Colonic mucosa (tissue), 4 donors: ENCODE measurements around the gene TMEM101. TPM values are rescaled to one million over a fixed set of nuclear protein-coding genes. Genes with fewer than 3 reads are reported as not detected.
"Not testable (repeated sequence)": the region's sequence is repeated elsewhere in the genome, so short reads cannot be mapped to it uniquely, and the experiment has no call there.

Source experiments
- DNase-seq: peaks from one replicate; pipeline ENCODE4 v3.0.0-alpha.2; 2020
- H3K27ac ChIP-seq: fragments of 200-600 bp; one replicate; pipeline ENCODE4 v1.8.0; 2021
- H3K27me3 ChIP-seq: fragments of 200-600 bp; one replicate; pipeline ENCODE4 v1.8.0; 2021
- H3K36me3 ChIP-seq: fragments of 200-600 bp; one replicate; pipeline ENCODE4 v1.8.0; 2021
- H3K4me1 ChIP-seq: fragments of 200-600 bp; one replicate; pipeline ENCODE4 v1.8.0; 2021; ENCODE audit warnings: mild to moderate bottlenecking
- H3K4me3 ChIP-seq: fragments of 200-600 bp; one replicate; pipeline ENCODE4 v1.8.0; 2021
- H3K9ac ChIP-seq, 2 donors: one replicate each; pipeline ENCODE4 v1.7.0; 2013; ENCODE audit warnings: control low read depth in 2 of 2, low read depth in 2 of 2, low read length in 2 of 2
- H3K9me3 ChIP-seq: fragments of 200-600 bp; one replicate; pipeline ENCODE4 v1.8.0; 2021
- intact Hi-C: fragments of 100-400 bp; cut with DNase I; formaldehyde crosslinking; loops from one replicate; pipeline ENCODE4 v1.14.1; 2022
- total RNA-seq, 2 donors: library from RNA; stranded (reverse); fragmentation: NEBNext Ultra II Directional in 1 of 2; extraction: Animal tissue kit (Norgen Biotek cat#: 25700) in 1 of 2; gene quantifications; one replicate each; pipeline ENCODE4 v1.2.1, GENCODE V29; 2021
- TF ChIP-seq, protein P1 (sequence below): fragments of 200-600 bp; IDR thresholded peaks from one replicate; pipeline ENCODE4 v1.8.0; 2022; ENCODE audit warnings: antibody characterized with exemption, mild to moderate bottlenecking
- donor health status: healthy.
- donor health status: DM: no; HTN: no; CAD: no.
- donor health status: DM: no; HTN: no; CAD: no.

TMEM101 gene
- total RNA-seq, 2 donors from 2014 or later = 26.8 to 33.7 TPM

- no peak overlapping the region for H3K27ac ChIP-seq
- H3K4me1 ChIP-seq = no peaks in the 10 kb centered on the region
- H3K9ac ChIP-seq = no peak overlapping the region
- intact Hi-C loops = no loop called here
- H3K27me3 ChIP-seq = no peaks in the 10 kb centered on the region
- H3K4me3 ChIP-seq = no peak overlapping the region
- no peaks in the 10 kb centered on the region for H3K36me3 ChIP-seq
- H3K9me3 ChIP-seq = no peaks in the 10 kb centered on the region
- DNase-seq = no peak
- TF ChIP-seq, protein P1, sequence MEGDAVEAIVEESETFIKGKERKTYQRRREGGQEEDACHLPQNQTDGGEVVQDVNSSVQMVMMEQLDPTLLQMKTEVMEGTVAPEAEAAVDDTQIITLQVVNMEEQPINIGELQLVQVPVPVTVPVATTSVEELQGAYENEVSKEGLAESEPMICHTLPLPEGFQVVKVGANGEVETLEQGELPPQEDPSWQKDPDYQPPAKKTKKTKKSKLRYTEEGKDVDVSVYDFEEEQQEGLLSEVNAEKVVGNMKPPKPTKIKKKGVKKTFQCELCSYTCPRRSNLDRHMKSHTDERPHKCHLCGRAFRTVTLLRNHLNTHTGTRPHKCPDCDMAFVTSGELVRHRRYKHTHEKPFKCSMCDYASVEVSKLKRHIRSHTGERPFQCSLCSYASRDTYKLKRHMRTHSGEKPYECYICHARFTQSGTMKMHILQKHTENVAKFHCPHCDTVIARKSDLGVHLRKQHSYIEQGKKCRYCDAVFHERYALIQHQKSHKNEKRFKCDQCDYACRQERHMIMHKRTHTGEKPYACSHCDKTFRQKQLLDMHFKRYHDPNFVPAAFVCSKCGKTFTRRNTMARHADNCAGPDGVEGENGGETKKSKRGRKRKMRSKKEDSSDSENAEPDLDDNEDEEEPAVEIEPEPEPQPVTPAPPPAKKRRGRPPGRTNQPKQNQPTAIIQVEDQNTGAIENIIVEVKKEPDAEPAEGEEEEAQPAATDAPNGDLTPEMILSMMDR = no peak
Measured at GRCh38 chr17:44029736-44030135, 15.0 kb upstream of the TMEM101 start.

GRCh38 chr17:44024853-44025252 is 10.1 kb upstream of the TMEM101 start:
- Histone ChIP-seq H3K27me3 (no peaks in the 10 kb centered on the region), H3K9me3 (no peaks in the 10 kb centered on the region), H3K27ac (no peak overlapping the region), H3K4me3 (no peak overlapping the region), H3K36me3 (no peaks in the 10 kb centered on the region), H3K4me1 (no peaks in the 10 kb centered on the region), H3K9ac (no peak overlapping the region)
- intact Hi-C loops = no loop called here
- no peak for DNase-seq
- TF ChIP-seq, protein P1 = no peak

DNA sequence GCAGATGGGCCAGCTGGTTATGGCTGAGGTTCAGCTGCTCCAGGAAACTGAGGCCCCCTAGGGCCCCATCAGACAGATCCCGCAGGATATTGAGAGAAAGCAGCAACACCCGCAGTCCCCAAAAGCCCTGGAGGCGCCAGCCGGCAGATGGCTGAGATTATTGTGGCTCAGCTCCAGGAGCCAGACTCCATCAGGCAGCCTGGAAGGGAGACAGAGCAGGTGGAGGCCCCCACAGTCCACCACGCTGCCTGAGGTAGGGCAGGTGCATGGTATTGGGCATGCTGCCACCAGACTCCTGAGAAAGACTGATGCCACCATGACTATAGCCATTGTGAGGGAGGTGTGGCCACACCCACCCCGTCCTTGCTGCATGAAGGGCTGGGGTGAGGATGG is 9.5 kb upstream of the TMEM101 start:
- Histone ChIP-seq H3K9me3 (no peaks in the 10 kb centered on the region), H3K4me3 (no peak overlapping the region), H3K4me1 (no peaks in the 10 kb centered on the region), H3K9ac (no peak overlapping the region), H3K27ac (no peak overlapping the region), H3K36me3 (no peaks in the 10 kb centered on the region), H3K27me3 (no peaks in the 10 kb centered on the region)
- TF ChIP-seq, protein P1 = no peak
- intact Hi-C loops = no loop called here
- DNase-seq = no peak

DNA sequence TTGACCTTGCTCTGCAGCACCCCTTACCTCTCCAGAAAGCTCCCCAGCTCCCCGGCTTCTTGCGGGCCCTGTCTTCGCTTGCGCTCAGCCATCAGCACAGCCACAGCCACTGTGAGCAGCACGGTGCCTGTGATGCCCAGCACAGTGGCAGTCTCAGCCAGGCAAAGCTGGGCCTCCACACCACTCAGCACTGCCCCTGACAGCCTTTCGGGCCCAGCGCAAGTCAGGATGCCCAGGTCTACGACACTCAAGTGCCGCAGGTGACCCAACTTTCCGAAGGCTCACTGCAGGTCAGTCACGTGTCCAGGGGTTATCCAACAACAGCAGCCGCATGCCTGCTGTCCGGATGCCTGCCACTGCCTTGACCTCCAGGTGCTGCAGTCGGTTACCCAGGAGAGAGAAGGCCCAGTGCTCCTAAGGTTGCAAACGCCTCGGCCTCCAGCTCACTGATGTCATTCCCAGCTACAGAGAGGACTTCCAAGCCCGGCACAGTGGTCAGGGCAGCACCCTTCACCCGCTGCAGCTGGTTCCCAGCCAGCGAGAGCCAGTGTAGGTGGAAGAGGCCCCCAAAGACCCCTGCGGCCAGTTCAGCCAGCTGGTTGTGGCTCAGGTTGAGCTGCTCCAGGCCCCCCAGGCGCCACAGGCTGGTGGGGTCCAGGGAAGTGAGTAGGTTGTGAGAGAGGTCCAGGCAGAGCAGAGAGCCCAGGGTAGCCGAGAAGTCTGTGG is 8.9 kb upstream of the TMEM101 start:
- H3K4me1 ChIP-seq = no peaks in the 10 kb centered on the region
- H3K27ac ChIP-seq = no peak overlapping the region
- TF ChIP-seq, protein P1 = no peak
- H3K27me3 ChIP-seq = no peaks in the 10 kb centered on the region
- H3K36me3 ChIP-seq = no peaks in the 10 kb centered on the region
- no peak for DNase-seq
- no peaks in the 10 kb centered on the region for H3K9me3 ChIP-seq
- intact Hi-C loops = no loop called here
- no peak overlapping the region for H3K4me3 ChIP-seq
- H3K9ac ChIP-seq = no peak overlapping the region

DNA sequence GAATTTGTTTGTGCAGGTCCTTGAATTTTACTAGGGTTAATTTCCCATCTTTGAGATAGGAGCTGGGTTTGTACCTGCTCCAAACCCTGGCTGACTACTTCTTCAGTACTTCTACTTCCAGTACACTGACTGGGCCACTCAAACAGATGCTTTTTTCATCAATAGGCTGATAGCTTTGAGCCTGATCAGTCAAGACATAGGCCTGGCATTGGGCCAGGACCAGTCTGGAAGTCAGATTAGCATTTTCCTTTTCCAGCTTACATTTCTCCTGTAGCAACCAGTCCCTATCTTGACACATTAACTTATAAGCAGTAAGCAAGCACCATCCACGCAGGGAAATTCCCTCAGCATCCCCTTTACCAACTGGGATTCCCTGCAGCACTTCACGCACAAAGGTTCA is 7.5 kb upstream of the TMEM101 start:
- H3K27ac ChIP-seq = no peak overlapping the region
- H3K9me3 ChIP-seq = no peaks in the 10 kb centered on the region
- no peak overlapping the region for H3K4me3 ChIP-seq
- H3K36me3 ChIP-seq = no peaks in the 10 kb centered on the region
- DNase-seq = no peak
- H3K27me3 ChIP-seq = no peaks in the 10 kb centered on the region
- H3K9ac ChIP-seq = no peak overlapping the region
- H3K4me1 ChIP-seq = no peaks in the 10 kb centered on the region
- TF ChIP-seq, protein P1 = no peak
- intact Hi-C loops = no loop called here

DNA sequence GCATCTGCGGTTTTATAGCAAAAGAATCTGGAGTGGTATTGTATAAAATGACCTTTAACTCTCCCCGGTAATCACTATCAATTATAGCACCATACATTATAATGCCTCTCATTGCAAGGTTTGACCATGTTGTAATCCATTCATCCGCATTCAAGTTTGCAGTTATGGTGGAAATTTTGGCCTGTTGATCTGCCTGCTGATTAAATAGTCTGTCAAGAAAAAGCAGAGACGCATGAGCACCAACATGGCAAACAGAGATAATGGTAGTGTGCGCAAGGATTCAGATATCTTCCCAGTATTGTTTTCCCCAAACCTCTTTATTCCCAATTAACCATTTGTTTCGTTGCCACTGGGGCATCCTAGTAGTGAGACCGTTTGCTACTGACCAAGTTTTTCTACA is 6.5 kb upstream of the TMEM101 start:
- H3K9me3 ChIP-seq, intact Hi-C loops, H3K9ac ChIP-seq, H3K4me3 ChIP-seq, DNase-seq, H3K27me3 ChIP-seq, H3K36me3 ChIP-seq, H3K4me1 ChIP-seq, H3K27ac ChIP-seq: not testable (repeated sequence)
